Body of pancreas (tissue), 4 donors: ENCODE measurements around the gene PSMD13.

Source experiments
- POLR2A ChIP-seq, 3 donors: fragments of 450-650 bp; IDR thresholded peaks; one replicate each; pipeline ENCODE4 v1.6.1; 2016; ENCODE audit warnings: antibody characterized with exemption in 3 of 3, mild to moderate bottlenecking in 2 of 3
- TF ChIP-seq, protein P1 (sequence below), 7 experiments: fragments of 450-650 bp in 4 of 7; fragments of 200-600 bp in 3 of 7; sonication (generic) in 3 of 7; IDR thresholded peaks; one replicate each; pipeline ENCODE4 v1.5.1; 2016 to 2019; ENCODE audit warnings: antibody characterized with exemption in 7 of 7

DNA sequence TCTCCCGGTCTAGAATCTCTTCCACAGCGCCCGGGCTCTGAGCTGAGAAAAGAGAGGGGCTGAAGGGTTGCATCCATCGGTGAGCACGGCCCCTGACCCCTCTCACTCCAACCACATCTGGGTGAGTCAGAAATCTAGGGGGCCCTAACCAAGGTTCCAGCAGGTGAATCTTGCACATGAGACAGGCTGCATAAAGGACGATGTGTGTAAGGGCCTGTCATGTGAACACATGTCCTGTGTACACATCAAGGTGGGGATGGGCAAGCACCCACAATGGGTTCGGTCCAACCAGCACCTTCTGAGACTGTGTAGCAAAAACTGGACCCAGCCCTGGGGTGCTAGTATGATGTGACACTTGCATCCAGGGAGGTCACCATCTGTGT lies 30.8 kb upstream of the PSMD13 start:
- TF ChIP-seq, protein P1, sequence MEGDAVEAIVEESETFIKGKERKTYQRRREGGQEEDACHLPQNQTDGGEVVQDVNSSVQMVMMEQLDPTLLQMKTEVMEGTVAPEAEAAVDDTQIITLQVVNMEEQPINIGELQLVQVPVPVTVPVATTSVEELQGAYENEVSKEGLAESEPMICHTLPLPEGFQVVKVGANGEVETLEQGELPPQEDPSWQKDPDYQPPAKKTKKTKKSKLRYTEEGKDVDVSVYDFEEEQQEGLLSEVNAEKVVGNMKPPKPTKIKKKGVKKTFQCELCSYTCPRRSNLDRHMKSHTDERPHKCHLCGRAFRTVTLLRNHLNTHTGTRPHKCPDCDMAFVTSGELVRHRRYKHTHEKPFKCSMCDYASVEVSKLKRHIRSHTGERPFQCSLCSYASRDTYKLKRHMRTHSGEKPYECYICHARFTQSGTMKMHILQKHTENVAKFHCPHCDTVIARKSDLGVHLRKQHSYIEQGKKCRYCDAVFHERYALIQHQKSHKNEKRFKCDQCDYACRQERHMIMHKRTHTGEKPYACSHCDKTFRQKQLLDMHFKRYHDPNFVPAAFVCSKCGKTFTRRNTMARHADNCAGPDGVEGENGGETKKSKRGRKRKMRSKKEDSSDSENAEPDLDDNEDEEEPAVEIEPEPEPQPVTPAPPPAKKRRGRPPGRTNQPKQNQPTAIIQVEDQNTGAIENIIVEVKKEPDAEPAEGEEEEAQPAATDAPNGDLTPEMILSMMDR (IDR thresholded peaks at IDR 0.05), result no peak
- TF ChIP-seq POLR2A (IDR thresholded peaks at IDR 0.05), result no peak
